GM19455 (cell line): ENCODE data around the gene MRPL51.
"Not testable (repeated sequence)": the region's sequence is repeated elsewhere in the genome, so short reads cannot be mapped to it uniquely, and the experiment has no call there.

Source experiments
- ATAC-seq: cut with Tn5 transposase; IDR thresholded peaks from one replicate; pipeline ENCODE4 v1.9.1; 2021; ENCODE audit not compliant: unreplicated experiment

Gene MRPL51

DNA sequence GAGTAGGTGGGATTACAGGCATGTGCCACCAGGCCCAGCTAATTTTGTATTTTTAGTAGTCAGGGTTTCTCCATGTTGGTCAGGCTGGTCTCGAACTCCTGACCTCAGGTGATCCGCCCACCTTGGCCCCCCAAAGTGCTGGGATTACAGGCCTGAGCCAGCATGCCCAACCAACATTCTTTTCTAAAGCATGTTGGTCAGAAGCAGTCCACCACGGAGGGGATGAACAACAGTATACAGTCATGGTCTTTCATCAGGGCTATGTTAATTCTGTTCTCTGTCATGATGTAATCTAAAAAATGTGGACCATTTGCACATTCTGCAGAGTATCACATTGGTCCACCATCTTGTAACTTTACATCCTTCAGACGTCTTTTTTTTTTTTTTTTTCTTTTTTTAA, 3.6 kb downstream of the MRPL51 start:
- no peak for ATAC-seq

GRCh38 chr12:6488240-6488639, 4.8 kb downstream of the MRPL51 start:
- ATAC-seq = no peak

- ATAC-seq = no peak
Measured at GRCh38 chr12:6478416-6478815, 14.6 kb downstream of the MRPL51 start.

- not testable (repeated sequence) for ATAC-seq
Measured at GRCh38 chr12:6477601-6478377, 15.3 kb downstream of the MRPL51 start.

DNA sequence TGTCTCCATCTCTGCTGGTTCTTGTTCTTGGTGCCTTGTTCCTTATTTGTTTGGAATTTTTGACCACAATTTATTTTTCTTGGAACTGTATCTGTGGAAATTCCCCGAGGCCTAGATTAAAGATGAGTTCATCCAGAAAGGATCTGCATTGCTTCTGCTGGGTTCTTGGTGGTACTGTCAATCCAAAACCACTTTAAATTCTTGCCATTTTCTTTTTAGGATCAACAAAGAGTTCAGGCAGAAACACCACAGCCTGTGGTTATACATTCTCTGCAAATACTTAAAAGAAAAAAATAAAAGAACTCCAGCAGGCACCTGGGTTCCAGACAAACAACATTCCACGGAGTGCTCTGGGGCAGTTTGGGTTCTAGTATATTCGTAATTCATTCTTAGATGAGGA, 16.6 kb downstream of the MRPL51 start:
- ATAC-seq = no peak

DNA sequence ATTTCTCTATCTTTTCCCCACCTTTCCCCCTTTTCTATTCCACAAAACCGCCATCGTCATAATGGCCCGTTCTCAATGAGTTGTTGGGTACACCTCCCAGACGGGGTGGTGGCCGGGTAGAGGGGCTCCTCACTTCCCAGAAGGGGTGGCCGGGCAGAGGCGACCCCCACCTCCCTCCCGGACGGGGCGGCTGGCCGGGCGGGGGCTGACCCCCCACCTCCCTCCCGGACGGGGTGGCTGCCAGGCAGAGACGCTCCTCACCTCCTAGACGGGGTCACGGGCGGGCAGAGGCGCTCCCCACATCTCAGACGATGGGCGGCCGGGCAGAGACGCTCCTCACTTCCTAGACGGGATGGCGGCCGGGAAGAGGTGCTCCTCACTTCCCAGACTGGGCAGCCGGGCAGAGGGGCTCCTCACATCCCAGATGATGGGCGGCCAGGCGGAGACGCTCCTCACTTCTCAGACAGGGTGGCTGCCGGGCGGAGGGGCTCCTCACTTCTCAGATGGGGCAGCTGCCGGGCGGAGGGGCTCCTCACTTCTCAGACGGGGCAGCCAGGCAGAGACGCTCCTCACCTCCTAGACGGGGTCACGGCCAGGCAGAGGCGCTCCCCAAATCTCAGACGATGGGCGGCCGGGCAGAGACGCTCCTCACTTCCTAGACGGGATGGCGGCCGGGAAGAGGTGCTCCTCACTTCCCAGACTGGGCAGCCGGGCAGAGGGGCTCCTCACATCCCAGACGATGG, 17.7 kb downstream of the MRPL51 start:
- not testable (repeated sequence) for ATAC-seq

DNA sequence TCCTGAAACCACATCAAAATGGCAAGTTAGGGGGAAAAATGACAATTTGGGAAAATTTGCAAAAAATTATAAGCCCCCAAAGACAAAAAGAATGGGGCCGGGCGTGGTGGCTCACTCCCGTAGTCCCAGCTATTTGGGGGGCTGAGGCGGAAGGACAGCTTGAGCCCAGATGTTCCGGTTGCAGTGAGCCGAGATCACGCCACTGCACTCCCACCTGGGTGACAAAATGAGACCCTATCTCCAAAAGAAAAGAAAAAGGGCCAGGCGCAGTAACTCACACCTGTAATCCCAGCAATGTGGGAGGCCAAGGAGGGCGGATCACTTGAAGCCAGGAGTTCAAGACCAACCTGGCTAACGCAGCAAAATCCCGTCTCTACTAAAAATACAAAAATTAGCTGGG, 20.6 kb downstream of the MRPL51 start:
- ATAC-seq = no peak

DNA sequence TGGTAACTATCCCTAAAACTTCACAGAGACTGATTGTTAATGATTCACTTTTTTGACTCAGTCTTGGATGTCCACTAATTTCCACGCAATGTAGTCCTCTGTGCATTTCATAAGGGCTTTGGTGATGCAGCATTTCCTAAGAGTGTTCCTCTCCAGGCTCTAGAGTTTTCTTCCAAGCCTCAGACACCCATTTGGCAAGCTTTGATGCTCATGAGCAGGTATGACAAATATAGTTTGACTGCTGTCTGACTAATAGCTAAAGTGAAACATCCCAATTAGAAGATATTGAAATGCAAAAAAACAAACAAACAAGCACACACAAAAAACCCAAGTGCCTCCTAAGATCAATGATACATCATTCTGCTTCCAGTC, 21.1 kb downstream of the MRPL51 start:
- no peak for ATAC-seq

DNA sequence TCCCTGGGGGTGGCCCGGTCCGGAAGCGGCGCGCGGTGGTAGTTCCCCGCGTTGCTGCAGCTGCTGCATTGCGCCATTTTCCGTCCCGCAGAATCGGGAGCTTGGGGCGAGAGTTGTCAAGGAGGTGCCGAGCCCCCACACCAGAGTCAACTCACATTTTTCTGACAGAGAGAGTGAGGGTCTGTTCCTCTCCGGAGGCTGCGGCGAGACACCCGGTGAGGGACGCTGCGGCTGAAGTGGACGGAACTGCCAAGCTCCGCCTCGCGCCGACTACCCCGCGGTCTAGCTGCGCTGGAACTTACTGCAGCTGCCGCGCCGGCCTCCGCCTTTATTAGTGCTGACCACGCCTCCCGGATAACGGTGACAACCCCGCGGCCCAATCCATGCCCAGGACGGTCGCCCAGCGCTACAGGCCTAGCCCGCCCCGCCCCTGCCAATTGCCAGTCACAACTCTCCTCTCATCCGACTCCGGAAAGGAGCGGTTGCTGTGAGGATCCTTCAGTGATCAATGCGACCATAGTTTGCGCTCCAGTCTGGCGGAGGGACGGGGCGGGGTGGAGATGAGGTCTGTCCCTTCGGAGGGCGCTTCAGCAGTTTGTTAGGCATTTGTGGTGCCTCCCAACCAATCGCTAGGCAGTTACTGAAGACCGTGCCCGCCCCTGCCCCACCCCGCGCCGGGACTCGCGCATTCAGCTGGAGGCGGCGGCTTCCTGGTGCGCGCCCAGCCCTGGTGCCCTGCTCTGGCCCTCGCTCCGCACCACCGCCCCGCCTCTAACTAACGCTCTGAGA, 22.5 kb downstream of the MRPL51 start, which contains the start of gene VAMP1:
Gene VAMP1 (minus strand): TSS at position 303 of the 789 bp plus-strand sequence. CDS start 146 bp downstream, at position 157.
- ATAC-seq = peak; percentile 79

DNA sequence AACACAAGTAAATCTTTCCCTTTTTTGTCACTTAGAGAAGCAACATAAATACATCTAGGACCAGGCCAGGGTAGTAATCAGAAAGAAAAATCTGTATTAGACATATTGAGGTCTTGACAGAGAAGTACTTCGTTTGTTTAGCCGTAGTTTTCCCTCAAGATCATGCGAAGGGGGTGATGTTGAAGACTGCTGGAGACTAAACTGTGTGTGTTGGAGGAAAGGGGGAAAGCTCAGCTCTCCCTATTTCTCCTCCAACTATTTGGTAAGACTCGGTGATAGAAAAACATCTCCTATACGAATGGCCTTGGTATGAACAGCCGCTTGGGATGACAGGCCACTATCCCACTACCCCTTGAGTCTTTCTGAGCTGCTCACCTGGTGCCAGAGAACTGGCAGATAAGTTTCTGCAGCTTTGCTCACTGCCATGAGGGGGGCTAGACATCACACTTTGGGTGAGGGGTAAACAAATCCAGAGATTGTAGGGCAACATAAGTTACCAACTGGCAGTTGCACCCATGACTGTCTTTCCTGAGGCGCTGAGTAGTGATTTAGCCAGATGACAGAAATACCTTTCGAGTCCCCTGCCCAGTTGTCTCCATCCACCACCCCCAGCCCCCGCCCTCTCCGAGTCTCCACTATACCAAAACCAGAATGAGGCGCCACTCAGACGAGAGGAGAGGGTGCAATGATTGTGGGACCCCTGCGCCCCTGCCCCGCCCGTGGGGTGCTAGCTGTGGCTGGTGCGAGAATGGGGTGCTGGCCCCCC, 23.3 kb downstream of the MRPL51 start:
- no peak for ATAC-seq

- ATAC-seq = no peak
Measured at GRCh38 chr12:6469092-6469491, 24.0 kb downstream of the MRPL51 start.

- ATAC-seq = no peak
Measured at GRCh38 chr12:6468283-6468575, 24.8 kb downstream of the MRPL51 start.

DNA sequence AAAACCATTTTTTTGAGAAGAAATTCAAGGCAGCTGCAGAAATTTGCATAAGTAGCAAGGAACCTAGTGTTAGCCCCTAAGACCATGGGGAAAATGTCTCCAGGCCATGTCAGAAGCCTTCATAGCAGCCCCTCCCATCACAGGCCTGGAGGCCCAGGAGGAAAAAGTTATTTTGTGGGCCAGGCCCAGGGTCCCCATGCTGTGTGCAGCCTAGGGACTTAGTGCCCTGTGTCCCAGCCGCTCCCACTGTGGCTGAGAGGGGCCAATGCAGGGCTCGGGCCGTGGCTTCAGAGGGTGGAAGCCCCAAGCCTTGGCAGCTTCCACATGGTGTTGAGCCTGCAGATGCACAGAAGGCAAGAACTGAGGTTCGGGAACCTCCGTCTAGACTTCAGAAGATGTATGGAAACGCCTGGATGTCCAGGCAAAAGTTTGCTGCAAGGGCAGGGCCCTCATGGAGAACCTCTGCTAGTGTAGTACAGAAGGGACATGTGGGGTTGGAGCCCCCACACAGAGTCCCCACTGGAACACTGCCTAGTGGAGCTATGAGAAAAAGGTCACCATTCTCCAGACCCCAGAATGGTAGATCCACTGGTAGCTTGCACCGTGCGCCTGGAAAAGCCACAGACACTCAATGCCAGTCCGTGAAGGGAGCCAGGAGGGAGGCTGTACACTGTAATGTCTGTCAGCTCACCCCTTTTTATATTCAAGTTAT, 25.3 kb downstream of the MRPL51 start:
- ATAC-seq = not testable (repeated sequence)

DNA sequence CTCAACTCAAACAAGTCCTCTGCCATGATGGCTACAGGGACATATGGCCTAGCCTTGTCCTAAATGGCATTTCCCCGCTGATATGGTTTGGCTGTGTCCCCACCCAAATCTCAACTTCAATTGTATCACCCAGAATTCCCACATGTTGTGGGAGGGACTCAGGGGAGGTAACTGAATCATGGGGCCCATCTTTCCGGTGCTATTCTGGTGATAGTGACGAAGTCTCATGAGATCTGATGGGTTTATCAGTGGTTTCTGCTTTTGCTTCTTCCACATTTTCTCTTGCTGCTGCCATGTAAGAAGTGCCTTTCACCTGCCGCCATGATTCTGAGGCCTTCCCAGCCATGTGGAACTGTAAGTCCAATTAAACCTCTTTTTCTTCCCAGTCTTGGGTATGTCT, 26.3 kb downstream of the MRPL51 start:
- ATAC-seq = not testable (repeated sequence)

DNA sequence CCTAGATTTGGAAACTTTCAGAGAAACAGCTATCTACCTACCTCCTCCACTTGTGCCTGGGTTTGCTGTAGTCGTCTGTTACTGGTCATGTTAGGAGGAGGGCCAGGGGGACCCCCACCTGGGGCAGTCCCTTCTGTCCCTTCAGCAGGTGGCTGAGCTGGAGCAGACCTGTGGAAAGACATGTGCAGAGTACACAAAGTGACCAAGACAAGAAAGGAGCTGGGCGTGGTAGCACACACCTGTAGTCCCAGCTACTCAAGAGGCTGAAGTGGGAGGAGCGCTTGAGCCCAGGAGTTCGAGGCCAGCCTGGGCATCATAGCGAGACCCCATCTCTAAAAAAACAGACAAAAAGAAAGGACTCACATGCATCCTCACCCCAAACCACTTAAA, 26.9 kb downstream of the MRPL51 start:
- no peak for ATAC-seq

DNA sequence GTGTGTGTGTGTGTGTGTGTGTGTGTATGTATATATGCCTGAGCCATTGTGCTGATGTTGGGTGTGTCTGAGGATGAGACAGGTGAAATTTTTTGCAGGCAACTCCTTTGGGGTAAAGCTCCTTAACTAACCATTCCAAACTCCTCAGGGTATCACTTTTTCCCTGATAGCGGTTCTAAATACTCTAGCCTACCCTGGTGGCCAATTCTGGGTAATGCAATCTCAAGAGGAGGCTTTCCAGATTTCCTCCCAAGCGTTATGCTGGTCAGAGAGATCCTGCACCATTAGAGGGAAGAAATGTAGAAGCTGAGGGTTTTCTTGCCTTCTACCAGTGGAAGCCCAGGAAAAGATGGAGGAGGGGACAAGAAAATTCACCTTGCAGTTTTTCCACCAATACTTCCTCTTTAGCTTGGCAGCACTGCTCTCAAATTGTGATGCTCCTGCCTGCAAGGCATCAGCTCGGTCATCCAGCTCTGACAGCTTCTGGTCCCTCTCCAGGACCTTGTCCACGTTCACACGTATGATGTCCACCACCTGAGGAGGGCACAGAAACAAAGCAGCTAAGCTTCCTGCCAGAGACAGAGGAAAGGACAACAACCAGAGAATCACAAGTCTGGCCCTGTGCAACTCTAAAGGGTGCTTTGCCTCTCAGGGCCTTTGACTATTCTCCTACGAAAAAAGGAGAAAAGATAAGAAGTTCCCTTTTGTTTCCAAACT, 27.4 kb downstream of the MRPL51 start:
- ATAC-seq = no peak

GRCh38 chr12:6464531-6464930, 28.5 kb downstream of the MRPL51 start:
- ATAC-seq = no peak

DNA sequence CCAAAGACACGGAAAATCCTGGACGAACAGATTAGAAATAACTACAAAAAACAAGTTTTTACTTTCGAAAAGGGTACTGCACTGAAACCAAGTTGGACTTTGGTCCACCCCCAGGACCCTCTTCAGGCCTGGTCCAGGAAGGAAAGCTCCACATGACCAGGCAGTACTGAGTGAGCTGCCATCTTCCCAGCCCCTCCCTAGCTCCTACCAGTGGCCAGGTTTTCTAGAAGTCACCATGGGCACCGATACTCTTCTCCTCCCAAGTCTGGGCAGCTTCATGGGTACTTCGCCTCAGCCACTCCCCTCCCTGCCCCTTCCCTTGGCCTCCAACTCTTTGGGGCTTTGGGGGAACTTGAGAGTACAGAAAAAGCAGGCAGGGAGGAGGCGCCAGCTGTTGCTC, 29.2 kb downstream of the MRPL51 start:
- no peak for ATAC-seq

DNA sequence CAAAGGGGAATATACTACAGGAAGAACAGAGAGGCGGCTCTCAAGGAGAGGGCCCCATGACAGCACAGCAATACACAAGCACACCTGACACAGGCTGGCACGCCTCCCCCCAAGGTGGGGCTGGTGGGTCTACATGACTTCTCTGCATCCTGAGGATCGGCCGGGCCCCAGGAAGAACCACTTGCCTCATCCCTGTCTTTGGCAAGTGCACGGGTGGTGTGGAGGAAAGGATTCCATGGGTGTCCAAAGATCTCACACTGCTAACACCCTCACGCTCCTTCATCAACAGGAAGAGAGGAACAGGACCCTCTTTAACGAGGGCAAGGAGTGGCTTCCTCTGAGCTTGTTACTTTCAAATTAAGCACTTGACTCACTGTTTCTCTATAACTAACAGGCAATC, 29.8 kb downstream of the MRPL51 start:
- no peak for ATAC-seq
